GM18511 (cell line): ENCODE measurements around the gene PER1.

Experiments used
- ATAC-seq: cut with Tn5 transposase; IDR thresholded peaks from one replicate; pipeline ENCODE4 v1.9.1; 2021; ENCODE audit warnings: mild to moderate bottlenecking, moderate library complexity; ENCODE audit not compliant: unreplicated experiment

Gene PER1

GRCh38 chr17:8103549-8103948 lies 48.7 kb downstream of the PER1 start:
- no peak for ATAC-seq

GRCh38 chr17:8101721-8102120 lies 50.5 kb downstream of the PER1 start:
- no peak for ATAC-seq

GRCh38 chr17:8100763-8101162 lies 51.4 kb downstream of the PER1 start:
- ATAC-seq: no peak

GRCh38 chr17:8100111-8100510 lies 52.1 kb downstream of the PER1 start:
- no peak for ATAC-seq

- no peak for ATAC-seq
Measured at GRCh38 chr17:8096541-8096940, 55.7 kb downstream of the PER1 start.

GRCh38 chr17:8095361-8095760 lies 56.8 kb downstream of the PER1 start:
- no peak for ATAC-seq

GRCh38 chr17:8091033-8091687 lies 61.0 kb downstream of the PER1 start:
- no peak for ATAC-seq
